SU-DHL-6 (cell line): Measurements from ENCODE around the gene KRT80.

Experiments used
- H2AFZ ChIP-seq: fragments of 200-600 bp; sonication (generic); 2 replicates; pipeline ENCODE4 v1.6.1; 2014; ENCODE audit warnings: low read depth, mild to moderate bottlenecking, moderate library complexity, mixed read lengths, antibody characterized with exemption, low read length; ENCODE audit not compliant: severe bottlenecking
- H3F3A ChIP-seq: fragments of 200-600 bp; shearing (Covaris generic); 2 replicates; pipeline ENCODE4 v1.6.0; 2016; ENCODE audit warnings: antibody characterized with exemption, mild to moderate bottlenecking; ENCODE audit not compliant: insufficient read depth
- H3K27ac ChIP-seq: fragments of 200-600 bp; sonication (generic); 2 replicates; pipeline ENCODE4 v1.5.1; 2016; ENCODE audit warnings: low read depth, mild to moderate bottlenecking, low read length, moderate library complexity, mixed read lengths
- H3K27me3 ChIP-seq: fragments of 200-600 bp; sonication (generic), shearing (Covaris generic); 2 replicates; pipeline ENCODE4 v1.6.0; 2014; ENCODE audit warnings: mild to moderate bottlenecking, low read length
- H3K36me3 ChIP-seq: fragments of 200-600 bp; sonication (generic); 2 replicates; pipeline ENCODE4 v1.6.1; 2014; ENCODE audit warnings: mild to moderate bottlenecking, low read length, mixed read lengths
- H3K4me2 ChIP-seq: fragments of 300-600, 200-600 bp; shearing (Covaris generic), sonication (generic); 2 replicates; pipeline ENCODE4 v1.6.0; 2014; ENCODE audit warnings: low read length, low read depth, mild to moderate bottlenecking; ENCODE audit not compliant: poor library complexity, severe bottlenecking
- H3K4me3 ChIP-seq: fragments of 200-600 bp; sonication (generic); 2 replicates; pipeline ENCODE4 v1.5.1; 2014; ENCODE audit warnings: antibody characterized with exemption, low read length, mild to moderate bottlenecking, mixed read lengths; ENCODE audit not compliant: insufficient read depth, poor library complexity, severe bottlenecking
- H3K79me2 ChIP-seq: fragments of 200-600 bp; sonication (generic); 2 replicates; pipeline ENCODE4 v1.6.1; 2014; ENCODE audit warnings: mild to moderate bottlenecking, low read length, moderate library complexity; ENCODE audit not compliant: insufficient read depth
- H3K9ac ChIP-seq: fragments of 200-600 bp; sonication (generic); 2 replicates; pipeline ENCODE4 v1.7.0; 2014; ENCODE audit warnings: mild to moderate bottlenecking, low read length
- H3K9me2 ChIP-seq: fragments of 200-600 bp; sonication (generic); replicated peaks from 2 replicates; pipeline ENCODE4 v1.6.1; 2014; ENCODE audit warnings: low read length; ENCODE audit not compliant: insufficient read depth
- H3K9me3 ChIP-seq: fragments of 200-600 bp; sonication (generic); 2 replicates; pipeline ENCODE4 v1.6.1; 2014; ENCODE audit warnings: low read length, mixed read lengths; ENCODE audit not compliant: insufficient read depth
- H4K20me1 ChIP-seq: fragments of 200-600 bp; sonication (generic); 2 replicates; pipeline ENCODE4 v1.6.1; 2014; ENCODE audit warnings: low read depth, mild to moderate bottlenecking, antibody characterized with exemption, low read length, moderate library complexity, mixed read lengths
- EZH2phosphoT487 ChIP-seq: fragments of 200-600 bp; sonication (generic), shearing (Covaris generic); conservative IDR thresholded peaks from 2 replicates; pipeline ENCODE4 v1.6.1; 2018; ENCODE audit warnings: mild to moderate bottlenecking, antibody characterized with exemption, low read length, moderate library complexity, mixed read lengths
- TF ChIP-seq, protein P1 (sequence below): fragments of 200-600 bp; sonication (generic); IDR thresholded peaks from one replicate; pipeline ENCODE4 v1.5.1; 2017; ENCODE audit warnings: antibody characterized with exemption, mild to moderate bottlenecking, low read length, moderate library complexity; ENCODE audit not compliant: insufficient read depth, poor library complexity, severe bottlenecking

KRT80 gene

DNA sequence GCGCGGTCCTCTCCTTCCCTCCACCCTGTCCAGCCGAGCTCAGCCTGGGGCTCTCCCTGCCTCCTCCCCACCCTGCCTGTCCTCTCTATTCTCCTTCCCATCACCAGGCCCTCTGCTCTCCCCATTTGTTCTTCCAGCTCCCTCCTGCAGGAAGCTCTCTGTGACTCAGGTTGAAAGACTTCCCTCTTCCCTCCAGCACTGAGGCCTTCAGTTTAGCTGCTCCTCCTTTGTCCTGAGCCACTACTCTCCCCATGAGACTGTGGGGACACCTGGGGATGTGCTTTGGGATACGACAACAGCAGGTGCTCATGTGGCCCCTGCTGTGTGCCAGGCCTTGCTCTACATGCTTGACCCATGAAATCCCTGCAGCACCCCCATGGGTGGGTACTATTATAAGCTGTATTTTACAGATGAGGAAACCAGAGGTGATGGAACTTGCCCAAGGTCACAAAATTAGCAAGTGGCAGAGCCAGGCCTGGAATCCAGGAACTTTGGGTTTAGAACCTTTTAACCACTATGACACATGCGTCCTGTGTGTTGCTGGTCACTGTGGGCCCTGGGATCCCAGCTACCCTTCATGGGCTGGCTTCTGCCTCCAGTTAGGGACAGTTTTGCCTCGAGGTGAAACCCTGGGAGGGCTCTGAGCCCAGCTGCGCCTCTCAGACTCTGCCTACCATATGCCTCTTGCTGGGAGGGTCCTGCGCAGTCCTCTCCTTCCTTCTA lies 5.5 kb downstream of the KRT80 start:
- Histone ChIP-seq H2AFZ (no peak overlapping the region), H3K4me2 (no peak overlapping the region), H3F3A (no peaks in the 10 kb centered on the region), H4K20me1 (no peaks in the 10 kb centered on the region), H3K27me3 (no peaks in the 10 kb centered on the region), H3K36me3 (no peaks in the 10 kb centered on the region), H3K79me2 (no peaks in the 10 kb centered on the region), H3K9me2 (no peaks in the 10 kb centered on the region), H3K4me3 (no peak overlapping the region), H3K9ac (no peak overlapping the region), H3K27ac (no peak overlapping the region), H3K9me3 (no peaks in the 10 kb centered on the region)
- no peak for TF ChIP-seq EZH2phosphoT487
- TF ChIP-seq, protein P1, sequence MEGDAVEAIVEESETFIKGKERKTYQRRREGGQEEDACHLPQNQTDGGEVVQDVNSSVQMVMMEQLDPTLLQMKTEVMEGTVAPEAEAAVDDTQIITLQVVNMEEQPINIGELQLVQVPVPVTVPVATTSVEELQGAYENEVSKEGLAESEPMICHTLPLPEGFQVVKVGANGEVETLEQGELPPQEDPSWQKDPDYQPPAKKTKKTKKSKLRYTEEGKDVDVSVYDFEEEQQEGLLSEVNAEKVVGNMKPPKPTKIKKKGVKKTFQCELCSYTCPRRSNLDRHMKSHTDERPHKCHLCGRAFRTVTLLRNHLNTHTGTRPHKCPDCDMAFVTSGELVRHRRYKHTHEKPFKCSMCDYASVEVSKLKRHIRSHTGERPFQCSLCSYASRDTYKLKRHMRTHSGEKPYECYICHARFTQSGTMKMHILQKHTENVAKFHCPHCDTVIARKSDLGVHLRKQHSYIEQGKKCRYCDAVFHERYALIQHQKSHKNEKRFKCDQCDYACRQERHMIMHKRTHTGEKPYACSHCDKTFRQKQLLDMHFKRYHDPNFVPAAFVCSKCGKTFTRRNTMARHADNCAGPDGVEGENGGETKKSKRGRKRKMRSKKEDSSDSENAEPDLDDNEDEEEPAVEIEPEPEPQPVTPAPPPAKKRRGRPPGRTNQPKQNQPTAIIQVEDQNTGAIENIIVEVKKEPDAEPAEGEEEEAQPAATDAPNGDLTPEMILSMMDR: no peak

DNA sequence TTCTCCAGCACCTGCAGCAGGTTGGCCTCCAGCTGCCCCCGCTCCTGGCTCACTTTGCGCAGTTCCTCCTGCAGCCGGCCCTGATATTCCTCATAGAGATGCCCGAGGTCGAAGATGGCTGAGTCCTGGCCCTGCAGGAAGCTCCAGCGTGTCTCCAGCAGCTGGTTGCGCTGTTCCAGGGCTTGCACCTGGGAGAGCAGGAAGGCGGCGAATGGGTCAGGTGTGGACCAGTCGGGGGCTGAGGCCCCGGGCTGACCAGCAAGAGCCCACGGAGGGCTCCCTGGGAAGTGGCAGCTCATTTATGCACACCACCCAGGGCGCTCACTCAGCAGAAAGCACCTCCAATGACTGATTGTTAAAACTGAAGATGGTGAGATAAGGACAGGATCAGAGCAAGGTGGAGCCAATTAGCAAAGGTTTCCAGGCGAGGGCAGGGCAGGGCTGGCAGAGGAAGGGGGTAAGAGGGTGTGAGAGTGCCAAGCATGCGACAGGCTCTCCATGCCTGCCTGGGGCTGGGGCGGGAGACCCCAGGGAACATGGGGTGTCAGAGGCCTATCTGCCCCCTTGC lies 6.3 kb downstream of the KRT80 start:
- no peak overlapping the region for H3K27ac ChIP-seq
- H3K36me3 ChIP-seq: no peaks in the 10 kb centered on the region
- H3K9me3 ChIP-seq: no peaks in the 10 kb centered on the region
- no peaks in the 10 kb centered on the region for H4K20me1 ChIP-seq
- TF ChIP-seq, protein P1: no peak
- TF ChIP-seq EZH2phosphoT487: no peak
- no peaks in the 10 kb centered on the region for H3K9me2 ChIP-seq
- no peak overlapping the region for H2AFZ ChIP-seq
- no peak overlapping the region for H3K4me2 ChIP-seq
- no peaks in the 10 kb centered on the region for H3F3A ChIP-seq
- no peak overlapping the region for H3K9ac ChIP-seq
- H3K4me3 ChIP-seq: no peak overlapping the region
- no peaks in the 10 kb centered on the region for H3K27me3 ChIP-seq
- H3K79me2 ChIP-seq: no peaks in the 10 kb centered on the region

DNA sequence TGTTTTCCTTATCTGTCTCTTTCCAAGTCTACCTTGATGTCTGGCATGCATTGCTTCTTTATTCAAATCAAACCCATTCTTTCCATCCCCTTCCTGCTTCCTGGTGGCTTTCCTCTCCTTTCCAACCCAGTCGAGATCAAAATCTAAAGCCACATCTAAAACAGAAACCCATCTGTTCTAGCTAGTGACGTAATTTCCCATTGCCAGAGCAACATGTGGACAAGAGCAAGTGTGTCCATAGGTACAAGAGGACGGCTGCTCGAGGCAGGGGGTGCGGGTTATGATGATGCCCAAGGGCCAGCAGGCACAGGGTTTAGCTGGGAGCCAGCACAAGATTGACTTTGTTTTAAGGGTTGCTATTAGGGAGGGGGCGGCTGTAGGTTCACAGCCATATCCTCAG lies 7.0 kb downstream of the KRT80 start:
- no peaks in the 10 kb centered on the region for H3K9me3 ChIP-seq
- H2AFZ ChIP-seq: no peak overlapping the region
- H3K9me2 ChIP-seq: no peaks in the 10 kb centered on the region
- H3K36me3 ChIP-seq: no peaks in the 10 kb centered on the region
- H3K4me2 ChIP-seq: no peak overlapping the region
- H3K27ac ChIP-seq: no peak overlapping the region
- no peak overlapping the region for H3K9ac ChIP-seq
- no peak overlapping the region for H3K4me3 ChIP-seq
- TF ChIP-seq, protein P1: no peak
- TF ChIP-seq EZH2phosphoT487: no peak
- no peaks in the 10 kb centered on the region for H3K79me2 ChIP-seq
- H3K27me3 ChIP-seq: no peaks in the 10 kb centered on the region
- H4K20me1 ChIP-seq: no peaks in the 10 kb centered on the region
- no peaks in the 10 kb centered on the region for H3F3A ChIP-seq
